Esophagus squamous epithelium (tissue), 4 donors: Measurements from ENCODE around the gene UBASH3A.

ENCODE experiments used
- CTCF ChIP-seq, 6 experiments: fragments of 450-650 bp in 4 of 6; fragments of 200-600 bp in 2 of 6; sonication (generic) in 2 of 6; IDR thresholded peaks; one replicate each; pipeline ENCODE4 v1.5.1; 2016 to 2019; ENCODE audit warnings: antibody characterized with exemption in 6 of 6, mild to moderate bottlenecking in 4 of 6, moderate library complexity in 4 of 6
- POLR2A ChIP-seq, 4 donors: fragments of 450-650 bp; IDR thresholded peaks; one replicate each; pipeline ENCODE4 v1.6.1; 2017; ENCODE audit warnings: antibody characterized with exemption in 4 of 4, mild to moderate bottlenecking in 4 of 4, moderate library complexity in 3 of 4

- TF ChIP-seq CTCF (IDR thresholded peaks at IDR 0.05) (no peak), POLR2A (IDR thresholded peaks at IDR 0.05) (no peak)
Measured at GRCh38 chr21:42447182-42447581, 43.5 kb downstream of the UBASH3A start.
